Heart left ventricle (tissue), 13 donors: ENCODE measurements around the gene DPYSL3.

Source experiments
- POLR2A ChIP-seq, 2 donors: fragments of 450-650 bp; IDR thresholded peaks; one replicate each; pipeline ENCODE4 v1.6.1; 2017; ENCODE audit warnings: antibody characterized with exemption in 2 of 2, mild to moderate bottlenecking in 2 of 2, moderate library complexity in 2 of 2
- TF ChIP-seq, protein P1 (sequence below), 12 donors: fragments of 200-600 bp; sonication (generic) in 4 of 12; IDR thresholded peaks; one replicate each; pipeline versions ENCODE4 v1.5.0 to v1.8.0; 2018 to 2022; ENCODE audit warnings: antibody characterized with exemption in 12 of 12, mild to moderate bottlenecking in 5 of 12
- donor health status: ischemic (EF 13 %, LVEDD 7.1; RV severe dilation, severe dysfunction).
- donor health status: DM: no; HTN: yes; CAD: no.
- donor health status: DM: no; HTN: no; CAD: no.
- donor health status: ischemic (EF 25% LVEDD 6.9; RV normal size, moderate dysfunction).
- donor health status: ischemic (EF 25% LVEDD 5.7; RV mildly dilated, moderate dysfunction).
- donor health status: ischemic (EF 35%, LVEDD 5.7; RV mildly dilated, moderate dysfunction).
- donor health status: nonischemic (EF 11% LVEDD 7.7; RV severe dilation, severe dysfunction).
- donor health status: DM: yes; HTN: yes; CAD: no.
- donor health status: PGD.
- donor health status: ischemic (EF 29% LVEDD 5.4; RV normal size, mild dysfunction).
- donor health status: nonischemic (EF 23%, LVEDD 6.1; RV moderate dilation, normal function).

DNA sequence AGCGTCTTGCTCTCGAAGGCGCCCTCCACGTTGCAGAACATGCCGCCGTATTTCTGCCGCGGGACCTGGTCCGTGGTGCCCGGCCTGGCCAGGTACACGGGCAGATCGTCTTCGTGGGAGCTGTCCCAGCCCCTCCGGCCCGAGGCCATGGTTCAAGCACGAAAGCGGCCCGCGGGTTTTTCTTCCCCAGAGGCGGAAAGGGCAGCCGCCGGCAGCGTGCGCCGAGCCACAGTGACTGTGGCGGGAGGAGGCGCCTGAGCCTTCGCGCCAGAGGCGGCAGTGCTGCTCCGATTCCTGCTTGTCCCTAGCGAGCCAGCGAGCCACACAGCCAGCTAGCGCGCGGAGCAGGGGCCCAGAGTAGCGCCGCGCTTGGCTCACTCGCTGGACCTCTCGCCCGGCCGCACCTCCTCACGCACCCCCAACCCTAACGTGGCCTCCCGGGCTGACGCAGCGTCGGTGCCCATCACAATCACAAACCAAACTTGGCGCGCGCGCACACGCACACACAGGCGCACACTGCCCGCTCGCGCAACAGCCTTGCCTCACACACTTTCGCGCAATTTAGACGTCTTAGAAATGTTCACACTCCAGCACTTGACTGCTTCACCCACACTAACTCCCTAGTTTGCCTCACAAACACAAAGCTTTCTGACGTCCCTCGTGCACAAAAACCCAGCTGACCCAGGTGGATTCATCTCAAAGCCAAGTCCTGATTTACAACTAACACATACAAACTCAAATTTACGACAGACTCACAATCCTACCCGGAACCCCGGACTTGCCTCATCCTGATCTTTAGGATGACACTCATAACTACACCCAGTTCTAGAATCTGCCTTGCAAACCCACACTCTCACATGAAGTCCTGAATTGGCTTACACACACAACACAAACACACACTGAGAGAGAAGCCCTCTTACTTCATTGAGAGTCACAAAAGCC is at the start of gene DPYSL3:
- TF ChIP-seq POLR2A (IDR thresholded peaks at IDR 0.05), result peak in 1 of 2 donors; percentile 45
- TF ChIP-seq, protein P1, sequence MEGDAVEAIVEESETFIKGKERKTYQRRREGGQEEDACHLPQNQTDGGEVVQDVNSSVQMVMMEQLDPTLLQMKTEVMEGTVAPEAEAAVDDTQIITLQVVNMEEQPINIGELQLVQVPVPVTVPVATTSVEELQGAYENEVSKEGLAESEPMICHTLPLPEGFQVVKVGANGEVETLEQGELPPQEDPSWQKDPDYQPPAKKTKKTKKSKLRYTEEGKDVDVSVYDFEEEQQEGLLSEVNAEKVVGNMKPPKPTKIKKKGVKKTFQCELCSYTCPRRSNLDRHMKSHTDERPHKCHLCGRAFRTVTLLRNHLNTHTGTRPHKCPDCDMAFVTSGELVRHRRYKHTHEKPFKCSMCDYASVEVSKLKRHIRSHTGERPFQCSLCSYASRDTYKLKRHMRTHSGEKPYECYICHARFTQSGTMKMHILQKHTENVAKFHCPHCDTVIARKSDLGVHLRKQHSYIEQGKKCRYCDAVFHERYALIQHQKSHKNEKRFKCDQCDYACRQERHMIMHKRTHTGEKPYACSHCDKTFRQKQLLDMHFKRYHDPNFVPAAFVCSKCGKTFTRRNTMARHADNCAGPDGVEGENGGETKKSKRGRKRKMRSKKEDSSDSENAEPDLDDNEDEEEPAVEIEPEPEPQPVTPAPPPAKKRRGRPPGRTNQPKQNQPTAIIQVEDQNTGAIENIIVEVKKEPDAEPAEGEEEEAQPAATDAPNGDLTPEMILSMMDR (IDR thresholded peaks at IDR 0.05), result peak in 11 of 12 donors; percentile 6 to 64 (median 36)
